Stimulated activated CD4-positive, alpha-beta T cell treated with anti-CD3 and anti-CD28 coated beads, Interleukin-1b, Interleukin-23, amount 100 ng/mL, for 24 hours (primary cell): ENCODE measurements around the gene ITPRID2.
"Not testable (repeated sequence)": the region's sequence is repeated elsewhere in the genome, so short reads cannot be mapped to it uniquely, and the experiment has no call there.

Source experiments
- DNase-seq, 4 experiments: peaks; one replicate each; pipeline ENCODE4 v3.0.0-alpha.2; 2020; ENCODE audit warnings: low read depth in 4 of 4, low spot score in 1 of 4

ITPRID2 gene

GRCh38 chr2:181915102-181915501 lies 23.6 kb downstream of the ITPRID2 start:
- no peak for DNase-seq

- no peak for DNase-seq
These were observed 25.5 kb downstream of the ITPRID2 start for GRCh38 chr2:181916726-181917718.

- DNase-seq, result no peak
These were observed 26.7 kb downstream of the ITPRID2 start for GRCh38 chr2:181918188-181918587.

- no peak for DNase-seq
These were observed 31.6 kb downstream of the ITPRID2 start for GRCh38 chr2:181923121-181923520.

GRCh38 chr2:181924336-181924735 lies 32.8 kb downstream of the ITPRID2 start:
- no peak for DNase-seq

- no peak for DNase-seq
These were observed 43.2 kb downstream of the ITPRID2 start for GRCh38 chr2:181934694-181935093.

GRCh38 chr2:181937473-181937872 lies 45.9 kb downstream of the ITPRID2 start:
- DNase-seq, result no peak

GRCh38 chr2:181943411-181944124 lies 52.0 kb downstream of the ITPRID2 start:
- DNase-seq, result no peak

GRCh38 chr2:181944164-181944913 lies 52.8 kb downstream of the ITPRID2 start:
- no peak for DNase-seq

GRCh38 chr2:181944914-181945291 lies 53.4 kb downstream of the ITPRID2 start:
- DNase-seq, result no peak

- DNase-seq, result no peak
These were observed 55.1 kb downstream of the ITPRID2 start for GRCh38 chr2:181946444-181947127.

GRCh38 chr2:181947273-181947672 lies 55.7 kb downstream of the ITPRID2 start:
- no peak for DNase-seq

- DNase-seq, result no peak
These were observed 56.7 kb downstream of the ITPRID2 start for GRCh38 chr2:181948227-181948626.

- DNase-seq, result no peak
These were observed 57.5 kb downstream of the ITPRID2 start for GRCh38 chr2:181949047-181949446.

- no peak for DNase-seq
These were observed 61.1 kb downstream of the ITPRID2 start for GRCh38 chr2:181952404-181953226.

GRCh38 chr2:181953881-181954537 lies 62.5 kb downstream of the ITPRID2 start:
- DNase-seq, result peak; percentile 28 to 54 (median 38)

GRCh38 chr2:181954538-181954883 lies 63.0 kb downstream of the ITPRID2 start:
- DNase-seq, result no peak

GRCh38 chr2:181955010-181955409 lies 63.5 kb downstream of the ITPRID2 start:
- no peak for DNase-seq

- DNase-seq, result not testable (repeated sequence)
These were observed 64.3 kb downstream of the ITPRID2 start for GRCh38 chr2:181955866-181956265.

GRCh38 chr2:181957668-181958067 lies 66.1 kb downstream of the ITPRID2 start:
- DNase-seq, result no peak
